GM23248 (cell line): ENCODE results near the gene ARHGEF10L. TPM values are rescaled to one million over a fixed set of nuclear protein-coding genes. Genes with fewer than 3 reads are reported as not detected.

Experiments used
- DNase-seq: peaks from one replicate; pipeline ENCODE4 v3.0.0-alpha.2; 2015
- H2AFZ ChIP-seq: fragments of 200-600 bp; sonication (generic); 2 replicates; pipeline ENCODE4 v1.6.1; 2016; ENCODE audit warnings: antibody characterized with exemption
- H3F3A ChIP-seq: fragments of 200-600 bp; sonication (generic); 2 replicates; pipeline ENCODE4 v1.6.1; 2016; ENCODE audit warnings: mild to moderate bottlenecking, antibody characterized with exemption, mixed run types; ENCODE audit not compliant: insufficient read depth
- H3K27ac ChIP-seq: fragments of 200-600 bp; sonication (generic); 2 replicates; pipeline ENCODE4 v1.5.1; 2016; ENCODE audit warnings: mild to moderate bottlenecking
- H3K27me3 ChIP-seq: fragments of 200-600 bp; sonication (generic); replicated peaks from 2 replicates; pipeline ENCODE4 v1.6.1; 2016; ENCODE audit warnings: mild to moderate bottlenecking; ENCODE audit not compliant: insufficient read depth
- H3K36me3 ChIP-seq: fragments of 200-600 bp; sonication (generic); 2 replicates; pipeline ENCODE4 v1.6.1; 2016; ENCODE audit warnings: low read depth, mild to moderate bottlenecking
- H3K4me1 ChIP-seq: fragments of 200-600 bp; sonication (generic); 2 replicates; pipeline ENCODE4 v1.6.1; 2016; ENCODE audit warnings: mild to moderate bottlenecking; ENCODE audit not compliant: insufficient read depth
- H3K4me2 ChIP-seq: fragments of 200-600 bp; sonication (generic); one replicate; pipeline ENCODE4 v1.6.1; 2016; ENCODE audit warnings: mild to moderate bottlenecking; ENCODE audit not compliant: unreplicated experiment
- H3K4me3 ChIP-seq: fragments of 200-600 bp; sonication (generic); 2 replicates; pipeline ENCODE4 v1.5.1; 2016; ENCODE audit warnings: mild to moderate bottlenecking
- H3K79me2 ChIP-seq: fragments of 200-600 bp; sonication (generic); 2 replicates; pipeline ENCODE4 v1.6.1; 2016; ENCODE audit warnings: mild to moderate bottlenecking; ENCODE audit not compliant: insufficient read depth
- H3K9ac ChIP-seq: fragments of 200-600 bp; sonication (generic); 2 replicates; pipeline ENCODE4 v1.6.1; 2016; ENCODE audit warnings: mild to moderate bottlenecking
- H3K9me2 ChIP-seq: fragments of 200-600 bp; sonication (generic); 2 replicates; pipeline ENCODE4 v1.6.1; 2016; ENCODE audit warnings: mixed run types, mild to moderate bottlenecking, moderate library complexity; ENCODE audit not compliant: insufficient read depth
- H3K9me3 ChIP-seq: fragments of 200-600 bp; sonication (generic); one replicate; pipeline ENCODE4 v1.6.1; 2017; ENCODE audit warnings: low read depth
- H4K20me1 ChIP-seq: fragments of 200-600 bp; sonication (generic); 2 replicates; pipeline ENCODE4 v1.6.0; 2016; ENCODE audit not compliant: insufficient read depth
- EZH2 ChIP-seq: fragments of 200-600 bp; sonication (generic); IDR thresholded peaks from 2 replicates; pipeline ENCODE4 v1.6.1; 2018; ENCODE audit warnings: antibody characterized with exemption, mild to moderate bottlenecking; ENCODE audit not compliant: insufficient read depth, poor library complexity, severe bottlenecking
- EZH2phosphoT487 ChIP-seq: fragments of 200-600 bp; sonication (generic); IDR thresholded peaks from 2 replicates; pipeline ENCODE4 v1.6.1; 2018; ENCODE audit warnings: antibody characterized with exemption, moderate library complexity, mild to moderate bottlenecking, low read depth; ENCODE audit not compliant: insufficient read depth
- WGBS, 2 experiments: methylation state at CpG; one replicate each; pipeline ENCODE4 v1.1.6; 2015 to 2017; ENCODE audit warnings: low lambda C conversion rate in 2 of 2, low coverage in 1 of 2; ENCODE audit errors: missing lambda C conversion rate in 2 of 2; 5-methylcytosine and 5-hydroxymethylcytosine counted together
- in situ Hi-C: fragments of 300-500 bp; cut with MboI; formaldehyde crosslinking; loops from 2 replicates; pipeline ENCODE4 v1.15.0; 2020
- polyA plus RNA-seq: library from polyadenylated mRNA; unstranded; fragments of >200 nt; fragmentation: Nextera tagmentation; extraction: Ambion mirVana; gene quantifications from 2 replicates; pipeline ENCODE4 v1.2.1, GENCODE V29; 2016
- total RNA-seq: library from RNA; depleted of rRNA; stranded (reverse); fragments of >200 nt; shearing (Covaris generic); gene quantifications from 2 replicates; pipeline ENCODE4 v1.2.3, GENCODE V29; 2014

ARHGEF10L gene
- total and polyA plus RNA-seq, 2 experiments from 2014 or later, result 6.0 to 19.3 TPM

GRCh38 chr1:17513131-17513530 is 26.4 kb upstream of the ARHGEF10L start:
- H3K9me2 ChIP-seq, result no peaks in the 10 kb centered on the region
- H4K20me1 ChIP-seq, result no peaks in the 10 kb centered on the region
- no peak overlapping the region for H3K4me3 ChIP-seq
- in situ Hi-C loops, result loop anchor here (25.0 kb wide), 1 partner anchor 599 kb away; the partner anchor contains the start of gene IGSF21
- no peak overlapping the region for H3K4me2 ChIP-seq
- H3K36me3 ChIP-seq, result no peaks in the 10 kb centered on the region
- no peaks in the 10 kb centered on the region for H3K9me3 ChIP-seq
- no peak for DNase-seq
- no peaks in the 10 kb centered on the region for H3K79me2 ChIP-seq
- 54 to 64% methylated on average over 4 of the region's 4 CpGs for WGBS, 2 experiments
- no peaks in the 10 kb centered on the region for H3F3A ChIP-seq
- no peaks in the 10 kb centered on the region; the same call in 1 of the 2 replicates for H3K27me3 ChIP-seq
- H3K27ac ChIP-seq, result no peak overlapping the region
- no peaks in the 10 kb centered on the region for H3K4me1 ChIP-seq
- TF ChIP-seq EZH2phosphoT487 (no peak), EZH2 (no peak)
- H3K9ac ChIP-seq, result no peak overlapping the region
- no peak overlapping the region for H2AFZ ChIP-seq

- H3K4me3 ChIP-seq, result no peak overlapping the region
- no peak for DNase-seq
- no peaks in the 10 kb centered on the region for H3K36me3 ChIP-seq
- H3K27ac ChIP-seq, result no peak overlapping the region
- no peaks in the 10 kb centered on the region for H3K79me2 ChIP-seq
- H3K9me2 ChIP-seq, result no peaks in the 10 kb centered on the region
- no peaks in the 10 kb centered on the region for H4K20me1 ChIP-seq
- no peaks in the 10 kb centered on the region for H3K9me3 ChIP-seq
- 92 to 94% methylated on average over 10 of the region's 10 CpGs for WGBS, 2 experiments
- no peaks in the 10 kb centered on the region for H3K4me1 ChIP-seq
- no peak overlapping the region for H3K9ac ChIP-seq
- H3F3A ChIP-seq, result no peaks in the 10 kb centered on the region
- no peaks in the 10 kb centered on the region; the same call in 1 of the 2 replicates for H3K27me3 ChIP-seq
- in situ Hi-C loops, result loop anchor here (25.0 kb wide), 1 partner anchor 598 kb away; the partner anchor contains the start of gene IGSF21
- no peak overlapping the region for H2AFZ ChIP-seq
- no peak overlapping the region for H3K4me2 ChIP-seq
- TF ChIP-seq EZH2 (no peak), EZH2phosphoT487 (no peak)
Measured at GRCh38 chr1:17514776-17515175, 24.7 kb upstream of the ARHGEF10L start.

- 68% methylated on average over 5 of the region's 5 CpGs for WGBS, 2 experiments
Measured at GRCh38 chr1:17515902-17516301, 23.6 kb upstream of the ARHGEF10L start.

DNA sequence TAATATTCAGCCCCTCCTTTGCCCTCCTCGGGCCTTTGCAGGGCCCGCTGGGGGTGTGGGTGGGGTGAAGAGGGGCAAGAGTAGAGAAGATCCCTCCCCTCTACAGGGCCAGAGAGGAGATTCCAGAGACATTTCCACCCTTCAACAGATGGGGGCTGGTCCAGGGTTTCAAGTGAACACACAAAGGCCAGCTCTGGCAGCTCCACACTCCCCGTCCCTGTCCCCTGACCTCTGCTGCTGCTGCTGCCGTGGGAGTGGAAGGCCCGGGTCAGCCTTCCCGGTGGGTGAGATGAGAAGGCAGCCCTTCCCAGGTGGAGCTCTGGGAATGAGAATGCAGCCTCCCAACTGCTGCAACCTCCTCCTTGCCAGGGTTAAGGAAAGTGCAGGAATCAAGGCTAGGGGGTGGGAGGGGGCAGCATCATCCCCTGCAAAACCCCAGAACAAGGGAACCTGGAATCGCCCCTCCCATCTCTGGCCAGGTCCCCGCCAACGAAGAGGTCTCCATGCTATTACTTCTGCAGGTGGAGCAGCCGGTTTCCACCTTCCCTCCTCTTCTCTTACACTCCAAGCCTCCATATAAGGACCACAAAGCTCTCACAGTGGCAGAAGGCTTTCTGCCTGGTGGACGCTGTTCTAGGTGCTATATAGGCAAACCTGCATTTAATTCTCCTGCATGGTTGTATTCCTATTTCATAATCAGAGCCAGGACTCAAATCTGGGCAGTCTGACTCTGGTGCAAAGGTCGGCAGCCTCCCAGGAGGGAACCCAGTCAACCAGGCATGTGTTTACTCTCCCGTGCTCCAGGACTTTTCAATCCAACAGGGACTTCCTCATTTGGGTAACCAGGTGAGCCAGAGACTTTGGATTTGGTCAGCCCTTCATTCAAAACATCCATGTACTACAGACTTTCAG is 22.9 kb upstream of the ARHGEF10L start:
- Histone ChIP-seq H3K4me1 (no peaks in the 10 kb centered on the region), H2AFZ (no peak overlapping the region), H3K4me2 (no peak overlapping the region), H3K27me3 (no peaks in the 10 kb centered on the region; the same call in 1 of the 2 replicates), H3K27ac (no peak overlapping the region), H3K4me3 (no peak overlapping the region), H3F3A (no peaks in the 10 kb centered on the region), H3K9me3 (no peaks in the 10 kb centered on the region), H3K9me2 (no peaks in the 10 kb centered on the region), H3K9ac (no peak overlapping the region), H3K79me2 (no peaks in the 10 kb centered on the region), H3K36me3 (no peaks in the 10 kb centered on the region), H4K20me1 (no peaks in the 10 kb centered on the region)
- no peak for TF ChIP-seq EZH2phosphoT487
- TF ChIP-seq EZH2, result no peak
- in situ Hi-C loops, result loop anchor here (25.0 kb wide), 1 partner anchor 596 kb away; the partner anchor contains the start of gene IGSF21
- DNase-seq, result no peak
- WGBS, 2 experiments, result 42 to 44% methylated on average over 13 of the region's 13 CpGs

More at GRCh38 chr1:17515902-17516301, 23.6 kb upstream of the ARHGEF10L start:
- Histone ChIP-seq H3K36me3 (no peaks in the 10 kb centered on the region), H3K27ac (no peak overlapping the region), H3K4me3 (no peak overlapping the region), H3K79me2 (no peaks in the 10 kb centered on the region), H3F3A (no peaks in the 10 kb centered on the region), H3K9me3 (no peaks in the 10 kb centered on the region), H4K20me1 (no peaks in the 10 kb centered on the region), H2AFZ (no peak overlapping the region), H3K4me2 (no peak overlapping the region), H3K27me3 (no peaks in the 10 kb centered on the region; the same call in 1 of the 2 replicates), H3K9me2 (no peaks in the 10 kb centered on the region), H3K9ac (no peak overlapping the region), H3K4me1 (no peaks in the 10 kb centered on the region)
- in situ Hi-C loops, result loop anchor here (25.0 kb wide), 1 partner anchor 596 kb away; the partner anchor contains the start of gene IGSF21
- no peak for DNase-seq
- TF ChIP-seq EZH2phosphoT487 (no peak), EZH2 (no peak)
